NT2/D1 (cell line): ENCODE results near the gene ACTN4.

Experiments used
- YY1 ChIP-seq: IDR thresholded peaks from 2 replicates; pipeline ENCODE4 v1.6.1; 2011; ENCODE audit not compliant: insufficient read length, insufficient read depth
- ZNF274 ChIP-seq: IDR thresholded peaks from 2 replicates; pipeline ENCODE4 v1.6.1; 2011; ENCODE audit warnings: mild to moderate bottlenecking, low read depth, low read length

DNA sequence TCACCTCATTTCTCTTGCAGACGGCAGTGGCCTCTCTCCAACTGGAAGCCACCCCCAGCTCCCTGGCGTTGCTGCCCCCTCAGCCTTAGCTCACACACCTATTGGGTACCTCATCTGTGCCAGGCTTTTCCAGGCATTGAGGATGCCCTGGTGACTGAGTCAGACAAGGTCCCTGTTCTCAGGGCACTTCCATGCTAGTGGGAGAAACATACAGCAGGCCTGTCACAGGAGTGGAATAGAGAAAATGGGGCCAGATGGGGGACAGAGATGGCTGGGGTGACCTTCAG is 62.9 kb downstream of the ACTN4 start:
- TF ChIP-seq YY1 (no peak), ZNF274 (no peak)
